ENCODE measurements around the gene CCDC169.
"Not testable (repeated sequence)": the region's sequence is repeated elsewhere in the genome, so short reads cannot be mapped to it uniquely, and the experiment has no call there.

DNA sequence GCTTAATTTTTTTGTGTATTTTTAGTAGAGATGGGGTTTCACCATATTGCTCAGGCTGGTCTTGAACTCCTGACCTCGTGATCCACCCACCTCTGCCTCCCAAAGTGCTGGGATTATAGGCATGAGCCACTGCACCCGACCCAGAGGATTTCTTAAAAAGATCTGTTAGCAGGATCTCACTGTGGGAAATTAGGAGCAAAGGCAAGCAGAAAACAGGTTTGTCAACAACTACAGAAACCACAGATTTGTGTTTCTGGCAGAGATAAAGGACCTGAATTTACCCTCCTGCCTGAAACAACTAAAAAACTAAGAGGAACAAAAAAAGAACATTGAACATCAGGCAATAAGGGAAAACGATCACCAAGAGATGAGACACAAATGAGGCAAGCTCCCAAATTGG lies 1.9 kb upstream of the CCDC169 start:
- TF ChIP-seq POLR2A (IDR thresholded peaks at IDR 0.05) = not testable (repeated sequence)
- TF ChIP-seq, protein P1, sequence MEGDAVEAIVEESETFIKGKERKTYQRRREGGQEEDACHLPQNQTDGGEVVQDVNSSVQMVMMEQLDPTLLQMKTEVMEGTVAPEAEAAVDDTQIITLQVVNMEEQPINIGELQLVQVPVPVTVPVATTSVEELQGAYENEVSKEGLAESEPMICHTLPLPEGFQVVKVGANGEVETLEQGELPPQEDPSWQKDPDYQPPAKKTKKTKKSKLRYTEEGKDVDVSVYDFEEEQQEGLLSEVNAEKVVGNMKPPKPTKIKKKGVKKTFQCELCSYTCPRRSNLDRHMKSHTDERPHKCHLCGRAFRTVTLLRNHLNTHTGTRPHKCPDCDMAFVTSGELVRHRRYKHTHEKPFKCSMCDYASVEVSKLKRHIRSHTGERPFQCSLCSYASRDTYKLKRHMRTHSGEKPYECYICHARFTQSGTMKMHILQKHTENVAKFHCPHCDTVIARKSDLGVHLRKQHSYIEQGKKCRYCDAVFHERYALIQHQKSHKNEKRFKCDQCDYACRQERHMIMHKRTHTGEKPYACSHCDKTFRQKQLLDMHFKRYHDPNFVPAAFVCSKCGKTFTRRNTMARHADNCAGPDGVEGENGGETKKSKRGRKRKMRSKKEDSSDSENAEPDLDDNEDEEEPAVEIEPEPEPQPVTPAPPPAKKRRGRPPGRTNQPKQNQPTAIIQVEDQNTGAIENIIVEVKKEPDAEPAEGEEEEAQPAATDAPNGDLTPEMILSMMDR (IDR thresholded peaks at IDR 0.05) = not testable (repeated sequence)

Data from testis (tissue), 2 donors.